ENCODE data around the gene PBOV1. TPM values are rescaled to one million over a fixed set of nuclear protein-coding genes. Genes with fewer than 3 reads are reported as not detected.

PBOV1 gene
- polyA plus RNA-seq, 2 of the 4 experiments (the other 2 are of a cell fraction), result not detected

DNA sequence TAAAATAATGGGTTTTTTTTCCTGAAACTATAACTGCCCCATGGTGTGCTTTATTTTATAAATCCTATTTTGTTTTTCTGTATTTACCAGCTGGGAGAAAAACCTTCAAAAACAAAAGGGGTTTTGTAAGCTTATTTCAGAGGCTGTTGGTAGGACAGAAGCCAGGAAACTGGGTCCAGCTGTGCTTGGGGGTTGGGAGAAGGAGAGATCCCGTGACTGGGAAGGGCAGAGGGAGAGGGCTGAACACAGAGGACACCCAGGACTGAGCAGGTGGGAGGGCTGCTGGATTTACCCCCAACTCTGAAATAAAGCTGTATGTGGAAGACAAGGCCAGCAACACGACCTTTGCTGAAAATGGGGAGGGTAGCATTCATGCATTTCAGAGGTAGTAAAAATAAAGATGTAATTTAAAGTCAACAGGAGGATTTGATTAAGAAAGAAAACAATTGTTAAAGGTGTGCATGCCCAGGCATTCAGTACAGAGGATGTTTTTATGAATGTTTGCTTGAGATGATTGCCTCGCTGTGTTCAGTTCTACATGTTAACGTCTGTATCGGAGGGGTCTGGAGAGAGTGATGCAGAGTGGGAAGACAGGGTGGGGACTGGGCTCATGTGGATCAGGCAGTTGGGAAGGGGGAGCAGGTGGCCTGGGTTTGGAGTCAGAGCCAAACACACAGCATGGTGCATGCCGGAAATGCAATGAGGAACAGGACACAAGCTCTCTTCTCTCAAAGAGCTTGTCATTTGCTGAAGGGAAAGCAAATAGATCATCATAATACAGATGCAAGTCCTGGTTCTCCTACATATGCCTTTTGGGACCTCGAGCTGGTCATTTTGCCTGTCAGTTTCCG lies 35.1 kb downstream of the PBOV1 start:
- no peak for TF ChIP-seq POLR2A (IDR thresholded peaks at IDR 0.05; ENCODE audit: low read length)
- TF ChIP-seq RARB (CRISPR knock-in tag; IDR thresholded peaks at IDR 0.05), result no peak
- no peak for TF ChIP-seq HES2 (IDR thresholded peaks at IDR 0.05)
- TF ChIP-seq CHD2 (IDR thresholded peaks at IDR 0.05; ENCODE audit: low read length, partially characterized antibody), result no peak
- no peak for TF ChIP-seq ESRRA (IDR thresholded peaks at IDR 0.05; ENCODE audit: borderline replicate concordance, low read length)
- no peak for TF ChIP-seq FOXS1 (CRISPR knock-in tag; IDR thresholded peaks at IDR 0.05)
- Histone ChIP-seq H3K4me2 (no peak overlapping the region), H3K9me3 (peaks cover 2% of the 10 kb centered on the region; the same call in 1 of the 3 replicates), H3K4me1 (no peaks in the 10 kb centered on the region), H3K27ac (no peak overlapping the region), H3K4me3 (no peak overlapping the region)
- FAIRE-seq (no peak), ATAC-seq (no peak), DNase-seq (ENCODE audit: low read depth in 1 of 2, low spot score in 1 of 2) (no peak)
- CTCF ChIA-PET, result no interaction called here
- WGBS (ENCODE audit: missing lambda C conversion rate), result 51% methylated on average over 8 of the region's 8 CpGs
- POLR2A ChIA-PET, result no interaction called here

- Histone ChIP-seq H3K4me3 (no peak overlapping the region), H3K4me2 (no peak overlapping the region), H3K27ac (no peak overlapping the region), H3K9me3 (peaks cover 14% of the 10 kb centered on the region; the same call in 2 of the 3 replicates), H3K4me1 (no peaks in the 10 kb centered on the region)
- TF ChIP-seq ZC3H11A (IDR thresholded peaks at IDR 0.05), result peak; percentile 17; the same call in 1 of the 2 replicates
- no peak for TF ChIP-seq CHD4 (IDR thresholded peaks at IDR 0.05; ENCODE audit: borderline replicate concordance)
- ATAC-seq (no peak), DNase-seq (ENCODE audit: low read depth in 1 of 2, low spot score in 1 of 2) (no peak), FAIRE-seq (no peak)
- WGBS (ENCODE audit: missing lambda C conversion rate), result 48% methylated on average over 2 of the region's 2 CpGs
- CTCF ChIA-PET, result no interaction called here
- POLR2A ChIA-PET, result no interaction called here
These were observed 41.5 kb downstream of the PBOV1 start for GRCh38 chr6:138176652-138177232.

DNA sequence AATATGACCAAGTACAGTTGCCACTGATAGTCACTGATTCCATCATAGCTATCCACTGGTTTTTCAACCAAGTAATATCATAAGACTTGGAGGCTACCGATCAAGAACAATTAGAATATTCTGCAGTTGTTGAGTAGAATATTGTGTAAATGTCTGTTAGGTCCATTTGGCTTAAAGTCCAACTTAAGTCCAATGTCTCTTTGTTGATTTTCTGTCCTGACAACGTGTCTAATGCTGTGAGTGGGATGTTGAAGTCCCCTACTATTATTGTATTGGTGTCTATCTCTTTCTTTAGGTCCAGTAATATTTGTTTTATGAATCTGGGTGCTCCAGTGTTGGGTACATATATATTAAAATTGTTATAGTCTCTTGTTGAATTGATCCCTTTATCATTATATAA lies 42.7 kb downstream of the PBOV1 start:
- Histone ChIP-seq H3K9me3 (peaks cover 14% of the 10 kb centered on the region; the same call in 2 of the 3 replicates), H3K27ac (no peak overlapping the region), H3K4me2 (no peak overlapping the region), H3K4me1 (no peaks in the 10 kb centered on the region), H3K4me3 (no peak overlapping the region)
- ChIA-PET CTCF (interaction anchor here (0.6 kb wide), 1 partner anchor 49 kb away, joined by 3 read pairs; no protein-coding TSS in a partner anchor), POLR2A (no interaction called here)
- ATAC-seq, result no peak
- no peak for DNase-seq (ENCODE audit: low read depth in 1 of 2, low spot score in 1 of 2)
- TF ChIP-seq CEBPB (IDR thresholded peaks at IDR 0.05), result no peak
- TF ChIP-seq, protein P1, sequence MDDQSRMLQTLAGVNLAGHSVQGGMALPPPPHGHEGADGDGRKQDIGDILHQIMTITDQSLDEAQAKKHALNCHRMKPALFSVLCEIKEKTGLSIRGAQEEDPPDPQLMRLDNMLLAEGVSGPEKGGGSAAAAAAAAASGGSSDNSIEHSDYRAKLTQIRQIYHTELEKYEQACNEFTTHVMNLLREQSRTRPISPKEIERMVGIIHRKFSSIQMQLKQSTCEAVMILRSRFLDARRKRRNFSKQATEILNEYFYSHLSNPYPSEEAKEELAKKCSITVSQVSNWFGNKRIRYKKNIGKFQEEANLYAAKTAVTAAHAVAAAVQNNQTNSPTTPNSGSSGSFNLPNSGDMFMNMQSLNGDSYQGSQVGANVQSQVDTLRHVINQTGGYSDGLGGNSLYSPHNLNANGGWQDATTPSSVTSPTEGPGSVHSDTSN (IDR thresholded peaks at IDR 0.05), result no peak
- no peak for TF ChIP-seq NR3C1 (IDR thresholded peaks at IDR 0.05)
- TF ChIP-seq KDM5A (IDR thresholded peaks at IDR 0.05), result no peak
- FAIRE-seq, result no peak
- 59% methylated on average over 2 of the region's 2 CpGs for WGBS (ENCODE audit: missing lambda C conversion rate)

Other genes starting within 250 kb of the PBOV1 start
- gene PERP, start 111.1 kb downstream of the PBOV1 start, polyA plus RNA-seq (2011; rRNA removed), result 48.3 and 52.5 TPM in 2 replicates
- gene PERP, start 111.1 kb downstream of the PBOV1 start, polyA plus RNA-seq (2017; fragmentation: RNase III; extraction: RNeasy Plus Mini Kit Qiagen cat#74134 plus additional on column Dnase treatment), result 53.2 to 67.2 TPM (median 66.8 TPM) in 3 replicates
- 0.83 and 1.4 TPM in 2 replicates for gene ARFGEF3, start 56.6 kb downstream of the PBOV1 start, polyA plus RNA-seq (2011; rRNA removed)
- 0.15 to 0.25 TPM (median 0.18 TPM) in 3 replicates for gene ARFGEF3, start 56.6 kb downstream of the PBOV1 start, polyA plus RNA-seq (2017; fragmentation: RNase III; extraction: RNeasy Plus Mini Kit Qiagen cat#74134 plus additional on column Dnase treatment)
- not detected in 2 replicates for gene SMIM28, start 159.4 kb upstream of the PBOV1 start, polyA plus RNA-seq (2011; rRNA removed)
- gene SMIM28, start 159.4 kb upstream of the PBOV1 start, polyA plus RNA-seq (2017; fragmentation: RNase III; extraction: RNeasy Plus Mini Kit Qiagen cat#74134 plus additional on column Dnase treatment), result not detected in 3 replicates
- gene HEBP2, start 185.7 kb upstream of the PBOV1 start, polyA plus RNA-seq (2011; rRNA removed), result 12.2 and 22.1 TPM in 2 replicates
- 17.4 to 22.2 TPM (median 18.0 TPM) in 3 replicates for gene HEBP2, start 185.7 kb upstream of the PBOV1 start, polyA plus RNA-seq (2017; fragmentation: RNase III; extraction: RNeasy Plus Mini Kit Qiagen cat#74134 plus additional on column Dnase treatment)

Data from A549 (cell line).